Endodermal cell (in vitro differentiated cells): ENCODE measurements around the gene TLE4. TPM values are rescaled to one million over a fixed set of nuclear protein-coding genes. Genes with fewer than 3 reads are reported as not detected.

Experiments used
- DNase-seq: peaks from one replicate; pipeline ENCODE4 v3.0.0-alpha.2; 2017
- H3K27ac ChIP-seq: 2 replicates; pipeline ENCODE4 v1.5.1; 2013; ENCODE audit warnings: mild to moderate bottlenecking, low read depth, low read length, moderate library complexity
- H3K27me3 ChIP-seq: 2 replicates; pipeline ENCODE4 v1.6.1; 2013; ENCODE audit warnings: mild to moderate bottlenecking, low read length, moderate library complexity; ENCODE audit not compliant: insufficient read depth, control insufficient read depth, poor library complexity, severe bottlenecking
- H3K36me3 ChIP-seq: 2 replicates; pipeline ENCODE4 v1.7.0; 2013; ENCODE audit warnings: mild to moderate bottlenecking, low read length, moderate library complexity; ENCODE audit not compliant: control insufficient read depth, insufficient read depth
- H3K4me1 ChIP-seq: one replicate; pipeline ENCODE4 v1.7.0; 2013; ENCODE audit warnings: low read length; ENCODE audit not compliant: control insufficient read depth, insufficient read depth
- H3K4me3 ChIP-seq: 2 replicates; pipeline ENCODE4 v1.5.1; 2013; ENCODE audit warnings: mild to moderate bottlenecking, low read length, moderate library complexity
- H3K9ac ChIP-seq: 2 replicates; pipeline ENCODE4 v1.6.1; 2013; ENCODE audit warnings: mild to moderate bottlenecking, low read length, moderate library complexity; ENCODE audit not compliant: poor library complexity, severe bottlenecking; ENCODE audit errors: extremely low read depth
- H3K9me3 ChIP-seq: 2 replicates; pipeline ENCODE4 v1.6.1; 2013; ENCODE audit warnings: mild to moderate bottlenecking, low read length, moderate library complexity; ENCODE audit not compliant: control insufficient read depth
- H3K27ac Mint-ChIP-seq: 2 replicates; pipeline ENCODE4 v1.8.0; 2020; ENCODE audit warnings: mixed read lengths
- H3K27me3 Mint-ChIP-seq: 2 replicates; pipeline ENCODE4 v1.8.0; 2021; ENCODE audit warnings: mild to moderate bottlenecking, mixed read lengths; ENCODE audit not compliant: insufficient read depth
- H3K36me3 Mint-ChIP-seq: 2 replicates; pipeline ENCODE4 v1.8.0; 2020; ENCODE audit warnings: low read depth, mixed read lengths
- H3K4me1 Mint-ChIP-seq: 2 replicates; pipeline ENCODE4 v1.8.0; 2020; ENCODE audit warnings: mixed read lengths
- H3K4me3 Mint-ChIP-seq: 2 replicates; pipeline ENCODE4 v1.8.0; 2020; ENCODE audit warnings: mild to moderate bottlenecking, moderate library complexity, mixed read lengths
- H3K9me3 Mint-ChIP-seq: 2 replicates; pipeline ENCODE4 v1.8.0; 2020; ENCODE audit warnings: mild to moderate bottlenecking, mixed read lengths
- WGBS, 2 experiments: methylation state at CpG; one replicate each; pipeline versions ENCODE4 v1.1.5 to v1.1.7; 2013; ENCODE audit warnings: missing lambda C conversion rate in 2 of 2, mixed read lengths in 1 of 2; ENCODE audit not compliant: insufficient coverage in 1 of 2, insufficient read length in 1 of 2; 5-methylcytosine and 5-hydroxymethylcytosine counted together
- total RNA-seq, 2 donors: library from RNA; stranded (reverse); fragmentation: NEBNext Ultra II Directional in 1 of 2; extraction: Animal tissue kit (Norgen Biotek cat#: 25700) in 1 of 2; gene quantifications; 2 replicates in 1 of 2; 3 replicates in 1 of 2; pipeline ENCODE4 v1.2.1, GENCODE V29; 2021
- TF ChIP-seq, protein P1 (sequence below): fragments of 200-600 bp; sonication (generic); conservative IDR thresholded peaks from 2 replicates; pipeline ENCODE4 v1.5.0; 2021; ENCODE audit warnings: antibody characterized with exemption, mild to moderate bottlenecking

Gene TLE4
- total RNA-seq, 2 donors from 2014 or later = 16.7 to 25.5 TPM

DNA sequence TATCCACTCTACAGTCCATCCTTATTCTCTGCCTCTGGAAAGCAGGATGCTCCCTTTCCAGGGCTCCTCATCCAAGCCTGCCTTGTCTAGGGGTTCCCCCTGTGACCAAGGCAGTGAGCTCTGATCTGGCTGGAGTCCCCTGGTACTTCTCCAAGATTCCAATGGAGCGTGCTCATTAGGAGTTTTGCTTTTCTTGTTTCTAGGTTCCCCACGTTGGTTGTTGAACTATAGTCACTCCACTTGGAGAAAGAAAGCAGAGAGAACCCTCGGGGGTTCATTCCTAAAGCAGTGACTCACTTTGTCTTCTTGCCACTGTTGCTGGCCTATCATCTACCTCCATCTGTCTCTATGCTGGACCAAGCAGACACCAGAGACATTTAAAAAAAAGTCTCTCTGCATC, 192.6 kb downstream of the TLE4 start:
- H3K4me3 Mint-ChIP-seq = no peak overlapping the region
- Histone ChIP-seq H3K4me1 (no peaks in the 10 kb centered on the region), H3K9me3 (no peaks in the 10 kb centered on the region), H3K9ac (no peak overlapping the region), H3K27me3 (peaks cover 25% of the 10 kb centered on the region), H3K27ac (no peak overlapping the region), H3K4me3 (no peak overlapping the region), H3K36me3 (no peaks in the 10 kb centered on the region)
- no peak for DNase-seq
- no peaks in the 10 kb centered on the region for H3K36me3 Mint-ChIP-seq
- H3K9me3 Mint-ChIP-seq = peaks cover 5% of the 10 kb centered on the region
- peaks cover 17% of the 10 kb centered on the region for H3K4me1 Mint-ChIP-seq
- peaks cover 33% of the 10 kb centered on the region for H3K27me3 Mint-ChIP-seq
- H3K27ac Mint-ChIP-seq = no peak overlapping the region
- 74 to 84% methylated on average over 3 of the region's 3 CpGs for WGBS, 2 experiments
- TF ChIP-seq, protein P1, sequence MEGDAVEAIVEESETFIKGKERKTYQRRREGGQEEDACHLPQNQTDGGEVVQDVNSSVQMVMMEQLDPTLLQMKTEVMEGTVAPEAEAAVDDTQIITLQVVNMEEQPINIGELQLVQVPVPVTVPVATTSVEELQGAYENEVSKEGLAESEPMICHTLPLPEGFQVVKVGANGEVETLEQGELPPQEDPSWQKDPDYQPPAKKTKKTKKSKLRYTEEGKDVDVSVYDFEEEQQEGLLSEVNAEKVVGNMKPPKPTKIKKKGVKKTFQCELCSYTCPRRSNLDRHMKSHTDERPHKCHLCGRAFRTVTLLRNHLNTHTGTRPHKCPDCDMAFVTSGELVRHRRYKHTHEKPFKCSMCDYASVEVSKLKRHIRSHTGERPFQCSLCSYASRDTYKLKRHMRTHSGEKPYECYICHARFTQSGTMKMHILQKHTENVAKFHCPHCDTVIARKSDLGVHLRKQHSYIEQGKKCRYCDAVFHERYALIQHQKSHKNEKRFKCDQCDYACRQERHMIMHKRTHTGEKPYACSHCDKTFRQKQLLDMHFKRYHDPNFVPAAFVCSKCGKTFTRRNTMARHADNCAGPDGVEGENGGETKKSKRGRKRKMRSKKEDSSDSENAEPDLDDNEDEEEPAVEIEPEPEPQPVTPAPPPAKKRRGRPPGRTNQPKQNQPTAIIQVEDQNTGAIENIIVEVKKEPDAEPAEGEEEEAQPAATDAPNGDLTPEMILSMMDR = no peak

DNA sequence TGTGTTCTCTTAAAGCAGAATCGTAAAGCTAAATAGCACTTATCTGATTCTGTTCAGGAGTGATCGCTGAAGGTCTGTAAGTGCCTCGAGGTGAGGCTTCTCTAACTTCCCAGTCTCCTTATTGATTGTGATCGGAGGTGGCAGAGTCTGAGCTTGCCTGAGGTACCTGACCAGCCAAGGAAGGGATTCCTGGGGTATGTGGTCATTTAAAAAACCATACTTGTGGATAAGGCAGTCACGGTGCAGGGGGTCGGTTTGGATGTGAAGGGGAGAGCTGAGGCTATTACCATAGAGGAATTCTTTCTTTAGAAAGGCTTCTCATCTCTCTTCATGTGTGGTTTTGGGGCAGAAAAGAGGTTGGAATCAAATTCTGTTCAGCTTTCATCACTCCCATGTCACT, 193.7 kb downstream of the TLE4 start:
- Histone ChIP-seq H3K4me1 (peaks cover 9% of the 10 kb centered on the region), H3K27me3 (peaks cover 25% of the 10 kb centered on the region), H3K4me3 (no peak overlapping the region), H3K27ac (no peak overlapping the region), H3K9ac (no peak overlapping the region), H3K36me3 (no peaks in the 10 kb centered on the region), H3K9me3 (no peaks in the 10 kb centered on the region)
- DNase-seq = no peak
- Mint-ChIP-seq H3K4me3 (no peak overlapping the region), H3K9me3 (no peaks in the 10 kb centered on the region), H3K27me3 (peaks cover 29% of the 10 kb centered on the region), H3K27ac (no peak overlapping the region), H3K36me3 (no peaks in the 10 kb centered on the region), H3K4me1 (peaks cover 24% of the 10 kb centered on the region)
- TF ChIP-seq, protein P1 = no peak
- 73 to 90% methylated on average over 3 to 6 of the region's 6 CpGs for WGBS, 2 experiments

DNA sequence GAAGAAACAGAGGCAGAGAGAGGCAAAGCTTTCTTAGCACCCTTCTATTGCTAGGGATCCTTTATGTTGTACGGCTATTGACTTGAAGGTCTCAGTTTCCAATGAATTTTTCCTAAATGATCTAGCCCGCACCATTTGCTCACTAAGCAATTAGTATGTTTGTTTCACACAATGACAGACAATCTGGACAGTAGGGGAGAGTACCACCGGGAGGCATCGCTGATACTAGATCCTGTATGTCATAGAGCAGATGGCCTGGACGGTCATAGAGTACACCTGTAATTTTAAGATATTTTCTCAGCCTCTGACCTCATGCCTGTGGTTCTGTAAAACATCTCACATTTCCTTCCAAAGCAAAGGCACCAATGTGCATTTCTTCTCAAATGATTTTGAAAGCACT, 194.3 kb downstream of the TLE4 start:
- WGBS, 2 experiments = 96% methylated on average over 4 to 5 of the region's 5 CpGs

More for the DNA sequence above, 194.3 kb downstream of the TLE4 start:
- Histone ChIP-seq H3K4me3 (no peak overlapping the region), H3K9me3 (no peaks in the 10 kb centered on the region), H3K9ac (no peak overlapping the region), H3K27me3 (peaks cover 25% of the 10 kb centered on the region), H3K36me3 (no peaks in the 10 kb centered on the region), H3K4me1 (peaks cover 9% of the 10 kb centered on the region), H3K27ac (no peak overlapping the region)
- Mint-ChIP-seq H3K4me1 (peaks cover 24% of the 10 kb centered on the region), H3K4me3 (no peak overlapping the region), H3K27me3 (peaks cover 25% of the 10 kb centered on the region), H3K9me3 (no peaks in the 10 kb centered on the region), H3K27ac (no peak overlapping the region), H3K36me3 (no peaks in the 10 kb centered on the region)
- TF ChIP-seq, protein P1 = no peak
- DNase-seq = no peak
